Fibroblast of skin of left biceps (primary cell): ENCODE results near the gene MBNL3.
A peak's percentile ranks its signal among the peaks of the same experiment; 100 is the strongest.
"Not testable (repeated sequence)": the region's sequence is repeated elsewhere in the genome, so short reads cannot be mapped to it uniquely, and the experiment has no call there.

Source experiments
- DNase-seq, 2 experiments: peaks; one replicate each; pipeline ENCODE4 v3.0.0-alpha.2; 2013; ENCODE audit warnings: low read depth in 2 of 2

Gene MBNL3

GRCh38 chrX:132474544-132475248 lies 14.1 kb downstream of the MBNL3 start:
- DNase-seq = no peak

- DNase-seq = no peak
These were observed 16.4 kb downstream of the MBNL3 start for GRCh38 chrX:132472397-132472796.

GRCh38 chrX:132470831-132471230 lies 18.0 kb downstream of the MBNL3 start:
- DNase-seq = no peak

DNA sequence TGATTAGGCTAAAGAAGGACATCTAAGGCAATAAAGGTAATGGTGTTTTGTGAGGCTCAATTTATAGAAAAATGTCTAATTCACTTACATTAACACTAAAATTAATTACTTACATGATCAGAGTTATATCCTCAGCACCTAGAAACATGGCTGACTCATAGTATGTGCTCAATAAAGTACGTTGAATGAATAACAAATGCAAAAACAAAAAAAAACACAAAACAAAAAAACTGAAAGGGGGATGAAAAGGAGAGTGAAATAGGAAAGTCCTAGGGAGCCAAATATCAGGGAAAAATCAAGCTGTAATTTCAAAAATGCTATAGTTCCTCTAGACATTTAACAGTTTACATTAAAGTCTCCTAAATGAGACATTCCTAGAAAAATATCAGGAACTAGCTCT lies 18.7 kb downstream of the MBNL3 start:
- no peak for DNase-seq

DNA sequence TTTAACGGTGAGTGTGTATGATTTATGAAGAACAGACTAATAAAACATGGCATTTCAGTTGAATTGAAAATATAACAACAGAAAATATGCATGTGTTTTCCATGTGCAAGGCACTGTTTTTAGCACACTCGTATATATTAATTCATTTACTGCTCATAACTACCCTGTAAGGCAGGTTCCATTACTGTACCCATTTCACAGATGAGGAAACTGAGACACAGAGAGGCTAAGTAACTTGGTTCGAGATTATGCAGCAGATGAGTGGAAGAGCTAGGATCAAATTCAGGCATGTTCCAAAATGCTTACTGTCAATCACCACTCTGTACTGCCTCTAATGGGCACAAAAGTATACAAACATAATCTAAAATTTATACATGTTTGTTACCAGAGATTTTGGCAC lies 20.4 kb downstream of the MBNL3 start:
- no peak for DNase-seq

- no peak for DNase-seq
These were observed 20.8 kb downstream of the MBNL3 start for GRCh38 chrX:132467989-132468388.

DNA sequence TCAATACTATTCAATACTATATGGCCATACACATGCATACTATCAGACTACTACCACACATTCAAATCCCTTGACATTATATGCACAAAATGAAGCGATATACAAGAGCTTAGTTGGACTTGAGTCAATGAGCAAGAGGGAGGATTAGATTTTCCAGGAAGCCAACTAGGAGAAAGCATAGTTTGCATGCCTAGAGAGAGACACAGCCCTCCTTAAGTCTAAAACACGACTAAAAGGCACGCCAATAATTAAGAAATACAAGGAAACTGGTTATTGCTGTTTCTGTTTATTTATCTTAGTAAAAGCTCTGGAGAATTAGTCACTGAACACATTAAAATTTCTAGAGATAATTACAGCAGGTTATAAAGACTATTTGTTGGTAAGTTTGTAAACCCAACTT lies 21.8 kb downstream of the MBNL3 start:
- DNase-seq = no peak

GRCh38 chrX:132463411-132463810 lies 25.4 kb downstream of the MBNL3 start:
- no peak for DNase-seq

DNA sequence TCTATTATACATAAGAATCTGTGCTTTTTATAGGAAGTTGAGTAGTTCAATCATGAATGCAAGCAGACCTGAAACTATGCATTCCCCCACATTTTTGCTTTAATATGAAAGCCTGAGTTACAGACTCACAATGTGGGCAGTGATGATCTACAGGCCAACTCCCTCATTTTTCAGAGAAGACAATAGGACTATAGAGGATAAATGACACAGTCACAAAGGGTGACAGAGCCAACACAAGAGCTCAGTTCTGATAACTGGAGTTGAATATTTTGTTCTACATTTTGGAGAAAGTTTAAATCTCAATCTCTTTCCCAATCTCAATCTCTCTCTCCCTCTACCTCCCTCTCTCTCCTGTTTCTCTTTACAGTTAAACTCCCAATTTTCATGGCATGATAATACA lies 27.0 kb downstream of the MBNL3 start:
- no peak for DNase-seq

GRCh38 chrX:132452911-132453550 lies 35.8 kb downstream of the MBNL3 start:
- no peak for DNase-seq

GRCh38 chrX:132445909-132446308 lies 42.9 kb downstream of the MBNL3 start:
- not testable (repeated sequence) for DNase-seq

- no peak for DNase-seq
These were observed 43.9 kb downstream of the MBNL3 start for GRCh38 chrX:132444936-132445335.

GRCh38 chrX:132443196-132444135 lies 45.4 kb downstream of the MBNL3 start:
- DNase-seq = no peak

GRCh38 chrX:132442691-132443090 lies 46.1 kb downstream of the MBNL3 start:
- no peak for DNase-seq

DNA sequence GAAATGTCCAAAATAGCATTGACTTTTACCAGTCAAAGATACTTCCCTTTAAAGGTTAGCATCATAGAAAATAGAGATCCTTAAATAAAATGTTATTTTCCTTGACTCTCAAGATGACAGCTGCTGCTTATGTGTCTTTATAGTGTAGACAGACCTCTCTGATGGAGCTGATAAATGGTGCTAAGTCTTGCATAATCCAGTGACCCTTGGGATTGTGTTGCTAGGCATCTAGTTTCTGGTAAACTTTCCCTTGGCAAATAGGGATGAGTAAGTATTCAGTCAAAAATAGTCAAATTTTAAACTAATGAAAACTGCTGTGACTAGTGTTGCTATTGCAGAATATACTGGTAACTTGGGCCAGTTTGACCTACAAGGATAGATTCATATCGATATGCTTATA lies 53.6 kb downstream of the MBNL3 start:
- DNase-seq = no peak

DNA sequence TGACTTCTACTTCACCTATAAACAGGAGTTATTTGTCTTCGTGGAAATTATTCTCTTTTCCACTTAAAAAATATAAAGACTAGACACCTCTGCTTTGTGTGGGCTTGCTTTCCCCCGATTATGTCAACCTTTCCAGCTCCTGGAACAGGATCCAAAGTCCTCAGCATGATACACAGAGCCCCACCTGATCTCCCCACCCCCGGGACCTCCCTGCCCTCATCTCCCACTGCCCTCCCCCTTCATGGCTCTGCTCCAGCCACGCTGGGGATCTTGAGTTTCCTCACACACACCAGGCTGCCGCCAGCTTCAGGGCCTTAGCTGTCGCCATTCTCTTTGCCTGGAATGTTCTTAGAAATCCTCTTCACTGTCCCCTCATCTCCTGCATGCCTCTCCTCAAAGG lies 55.3 kb downstream of the MBNL3 start:
- DNase-seq = no peak

- DNase-seq = no peak
These were observed 55.8 kb downstream of the MBNL3 start for GRCh38 chrX:132433001-132433400.

DNA sequence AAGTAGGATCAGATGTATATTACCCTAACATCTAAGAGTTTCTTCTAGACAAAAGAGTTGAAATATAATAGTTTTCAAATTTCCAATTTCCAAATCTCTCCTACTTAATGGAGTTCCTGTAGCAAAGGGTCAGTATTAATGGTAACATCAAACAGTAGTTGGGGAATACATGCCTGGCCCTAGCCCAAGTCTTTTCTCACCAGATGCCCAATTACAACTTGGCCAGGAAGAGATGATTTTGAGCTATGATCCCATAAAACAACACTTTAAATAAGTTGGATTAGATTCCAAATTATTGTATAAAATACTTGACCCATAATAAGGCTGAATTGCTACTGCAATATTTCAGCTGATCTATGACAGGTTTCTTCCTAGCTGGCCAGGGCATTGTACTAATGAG lies 59.9 kb downstream of the MBNL3 start:
- no peak for DNase-seq

DNA sequence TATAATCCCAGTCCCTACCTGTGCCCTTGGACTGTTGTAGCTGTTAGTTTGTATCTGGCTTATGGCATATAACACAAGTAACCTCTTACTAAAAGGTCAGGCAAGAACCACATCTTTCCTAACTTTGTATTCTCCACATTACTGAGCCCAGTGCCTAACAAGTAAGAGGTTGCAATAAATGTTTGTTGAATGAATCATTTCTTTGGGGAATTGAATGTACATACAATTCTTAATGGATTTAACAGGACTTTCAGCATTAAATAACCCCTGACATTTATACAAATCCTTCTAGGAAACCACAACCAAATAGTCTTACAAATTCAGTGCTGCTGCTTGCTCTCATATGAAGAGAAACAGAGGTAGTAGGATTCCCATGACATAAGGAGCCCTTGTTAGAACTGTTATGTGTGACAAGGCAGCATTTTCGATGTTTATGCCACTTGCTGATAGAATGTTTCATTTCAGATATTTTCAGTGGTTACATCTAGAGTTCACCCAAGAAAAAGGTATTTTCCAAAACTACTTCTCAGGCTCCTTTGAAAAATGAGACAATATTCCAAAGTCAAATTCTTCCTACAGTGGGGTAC lies 62.0 kb downstream of the MBNL3 start:
- peak; percentile 20 to 34 for DNase-seq

DNA sequence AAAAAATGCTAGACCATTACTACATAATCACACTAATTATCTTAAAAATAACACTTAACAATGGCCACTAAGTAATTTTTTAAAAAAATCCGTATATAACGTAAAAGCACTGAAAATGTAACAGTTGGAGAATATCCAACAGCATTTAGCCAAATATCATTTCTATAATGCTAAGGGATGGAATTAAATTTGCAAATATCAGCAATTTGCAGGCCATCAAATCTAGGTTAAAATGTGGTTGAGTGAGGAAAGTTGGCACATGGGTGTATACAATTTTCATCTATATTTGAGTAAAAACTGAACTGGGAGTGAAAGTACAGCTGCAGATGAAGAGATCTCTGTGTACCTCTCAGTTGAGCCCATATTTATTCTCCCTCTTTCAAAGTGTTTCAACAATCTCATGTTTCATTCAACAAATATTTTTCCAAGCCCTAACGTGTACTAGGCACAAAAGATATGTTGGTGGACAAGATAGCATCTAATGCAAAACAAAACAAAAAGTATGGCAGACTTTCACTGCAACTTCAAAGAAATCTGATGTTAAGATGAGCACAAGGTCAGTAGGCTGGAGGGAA lies 63.0 kb downstream of the MBNL3 start:
- DNase-seq = no peak

DNA sequence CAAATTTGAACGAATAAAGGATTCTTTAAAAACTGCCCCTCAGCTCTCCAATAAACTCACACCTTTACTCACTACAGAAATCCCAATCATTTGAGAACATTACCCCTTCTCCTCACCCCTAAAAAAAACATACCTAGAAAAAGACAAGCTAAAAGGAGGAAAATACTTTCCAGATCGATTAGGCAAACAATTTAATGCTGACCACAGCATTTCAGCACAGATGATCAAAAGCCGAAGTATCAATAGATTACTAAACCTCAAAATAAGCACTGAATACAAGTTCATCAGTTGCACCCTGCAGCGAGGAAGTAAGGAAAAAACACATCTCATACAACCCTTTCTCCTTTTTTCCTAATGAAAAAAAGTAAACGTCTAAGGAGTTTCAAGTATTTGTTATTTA lies 65.5 kb downstream of the MBNL3 start:
- no peak for DNase-seq

DNA sequence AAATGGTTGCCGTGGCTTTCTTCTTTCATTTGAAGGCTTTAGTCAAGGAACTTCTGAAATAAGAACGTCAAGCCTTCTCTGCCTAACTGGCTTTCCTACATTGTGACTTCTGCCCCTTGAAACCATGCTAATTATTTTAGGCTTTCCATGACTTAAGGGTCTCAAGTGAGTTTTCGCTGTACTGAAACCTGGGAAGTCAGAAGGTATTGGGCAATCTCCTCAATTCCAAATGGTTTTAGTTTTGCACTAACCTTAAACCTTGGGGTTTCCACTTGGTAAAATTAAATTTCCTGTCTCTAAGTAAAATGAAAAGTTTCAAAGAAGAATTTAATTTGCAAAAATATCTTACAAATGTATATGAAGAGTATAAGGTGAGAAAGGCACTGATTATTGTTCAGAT lies 73.8 kb downstream of the MBNL3 start:
- no peak for DNase-seq
